ENCODE measurements around the gene TFR2.
"Not testable (repeated sequence)": the region's sequence is repeated elsewhere in the genome, so short reads cannot be mapped to it uniquely, and the experiment has no call there.

The TFR2 gene

DNA sequence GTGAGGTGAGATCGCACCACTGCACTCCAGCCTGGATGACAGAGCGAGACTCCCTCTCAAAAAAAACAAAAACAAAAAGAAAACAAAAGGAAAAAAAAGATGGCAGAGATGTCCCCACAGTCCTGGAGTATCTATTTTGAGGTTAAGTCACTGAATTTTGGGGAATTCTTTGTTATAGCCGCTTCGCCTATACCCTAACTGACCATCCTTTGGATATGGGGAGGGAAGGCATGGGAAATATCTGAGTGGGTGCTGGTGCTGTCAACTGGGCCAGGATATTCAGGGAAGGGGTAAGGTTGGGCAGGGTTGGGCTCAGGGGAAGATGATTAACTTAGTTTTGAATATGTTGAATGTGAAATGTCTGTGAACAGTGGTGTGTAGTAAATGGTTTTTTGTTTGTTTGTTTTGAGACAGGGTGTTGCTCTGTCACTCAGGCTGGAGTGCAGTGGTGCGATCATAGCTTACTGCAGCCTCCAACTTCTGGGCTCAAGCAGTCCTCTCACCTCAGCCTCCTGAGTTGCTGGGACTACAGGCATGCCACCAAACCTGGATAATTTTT, 23.9 kb upstream of the TFR2 start:
- Histone ChIP-seq H3K36me3 (no peaks in the 10 kb centered on the region), H3K27me3 (ENCODE audit: insufficient read depth, low read depth, severe bottlenecking) (no peaks in the 10 kb centered on the region), H3K4me3 (ENCODE audit: low read depth, low read length) (no peak overlapping the region), H3K9me3 (ENCODE audit: severe bottlenecking) (no peaks in the 10 kb centered on the region), H3K27ac (no peak overlapping the region)
- no peak for TF ChIP-seq CTCF (IDR thresholded peaks at IDR 0.05; ENCODE audit: low read depth, low read length)
- no peak for DNase-seq

DNA sequence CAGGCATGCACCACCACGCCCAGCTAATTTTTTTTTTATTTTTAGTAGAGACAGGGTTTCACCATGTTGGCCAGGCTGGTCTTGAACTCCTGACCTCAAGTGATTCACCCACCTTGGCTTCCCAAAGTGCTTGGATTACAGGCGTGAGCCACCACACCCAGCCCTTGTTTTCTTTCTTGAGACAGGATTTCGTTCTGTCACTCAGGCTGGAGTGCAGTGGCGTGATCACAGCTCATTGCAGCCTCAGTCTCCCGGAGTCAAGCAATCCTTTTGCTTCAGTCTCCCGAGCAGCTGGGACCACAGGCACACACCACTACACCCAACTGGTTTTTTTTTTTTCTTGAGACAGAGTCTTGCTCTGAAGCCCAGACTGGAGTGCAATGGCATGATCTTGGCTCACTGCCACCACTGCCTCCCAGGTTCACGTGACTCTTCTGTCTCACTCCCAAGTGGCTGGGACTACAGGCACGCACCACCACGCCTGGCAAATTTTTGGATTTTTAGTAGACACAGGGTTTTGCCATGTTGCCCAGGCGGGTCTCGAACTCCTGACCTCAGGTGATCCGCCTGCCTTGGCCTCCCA, 20.9 kb upstream of the TFR2 start:
- not testable (repeated sequence) for H3K4me3 ChIP-seq (ENCODE audit: low read depth, low read length); DNase-seq; H3K9me3 ChIP-seq (ENCODE audit: severe bottlenecking); H3K36me3 ChIP-seq; H3K27ac ChIP-seq; H3K27me3 ChIP-seq (ENCODE audit: insufficient read depth, low read depth, severe bottlenecking)

DNA sequence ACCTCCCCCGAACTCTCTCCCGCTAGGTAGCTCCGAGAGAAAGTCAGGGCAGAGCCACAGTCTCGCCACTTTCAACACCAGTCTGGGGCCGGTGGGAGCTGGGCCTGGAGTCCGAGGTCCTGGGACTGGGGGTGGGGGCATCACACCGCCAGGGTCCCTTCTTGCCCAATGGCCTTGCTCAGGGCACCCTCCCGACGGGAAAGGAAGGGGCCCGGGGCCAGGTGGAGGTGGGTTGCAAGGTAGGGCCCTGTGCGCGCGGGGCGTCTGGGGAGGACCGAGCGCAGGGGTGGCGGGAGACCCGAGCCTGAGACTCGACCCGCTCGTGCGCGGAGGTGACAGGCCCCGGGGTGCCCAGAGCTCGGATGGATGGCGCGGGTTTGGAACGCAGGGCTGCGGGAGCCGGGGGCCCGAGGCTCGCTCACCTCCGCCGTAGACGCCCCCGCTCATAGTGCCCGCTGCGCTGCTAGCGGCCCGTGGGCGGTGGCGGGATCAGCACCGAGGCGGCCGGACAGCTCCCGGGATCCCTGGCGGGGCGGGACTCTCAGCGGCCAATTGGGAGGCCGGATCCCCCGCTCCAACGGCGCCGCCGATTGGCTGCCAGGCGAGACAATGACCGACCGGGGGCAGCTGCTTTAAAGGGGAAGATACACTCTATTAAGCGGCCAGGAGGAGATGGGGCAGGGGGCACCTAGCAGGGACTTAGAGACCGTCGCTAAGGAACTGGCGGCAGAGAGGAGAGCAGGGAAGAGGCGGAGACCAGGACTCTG, 14.7 kb upstream of the TFR2 start, which contains the start of gene ACTL6B:
TSS of gene ACTL6B (minus strand) at position 541 of the 767 bp plus-strand sequence. CDS start at position 447, 94 bp downstream.
- TF ChIP-seq CTCF (IDR thresholded peaks at IDR 0.05; ENCODE audit: low read depth, low read length): no peak
- Histone ChIP-seq H3K4me3 (ENCODE audit: low read depth, low read length) (peak within 1 kb of the TSS; percentile 84), H3K27ac (peak within 1 kb of the TSS; percentile 63), H3K36me3 (peaks cover 5% of the 10 kb centered on the region; the same call in 1 of the 2 replicates), H3K9me3 (ENCODE audit: severe bottlenecking) (no peaks in the 10 kb centered on the region), H3K27me3 (ENCODE audit: insufficient read depth, low read depth, severe bottlenecking) (no peaks in the 10 kb centered on the region)
- peak; percentile 93 for DNase-seq

DNA sequence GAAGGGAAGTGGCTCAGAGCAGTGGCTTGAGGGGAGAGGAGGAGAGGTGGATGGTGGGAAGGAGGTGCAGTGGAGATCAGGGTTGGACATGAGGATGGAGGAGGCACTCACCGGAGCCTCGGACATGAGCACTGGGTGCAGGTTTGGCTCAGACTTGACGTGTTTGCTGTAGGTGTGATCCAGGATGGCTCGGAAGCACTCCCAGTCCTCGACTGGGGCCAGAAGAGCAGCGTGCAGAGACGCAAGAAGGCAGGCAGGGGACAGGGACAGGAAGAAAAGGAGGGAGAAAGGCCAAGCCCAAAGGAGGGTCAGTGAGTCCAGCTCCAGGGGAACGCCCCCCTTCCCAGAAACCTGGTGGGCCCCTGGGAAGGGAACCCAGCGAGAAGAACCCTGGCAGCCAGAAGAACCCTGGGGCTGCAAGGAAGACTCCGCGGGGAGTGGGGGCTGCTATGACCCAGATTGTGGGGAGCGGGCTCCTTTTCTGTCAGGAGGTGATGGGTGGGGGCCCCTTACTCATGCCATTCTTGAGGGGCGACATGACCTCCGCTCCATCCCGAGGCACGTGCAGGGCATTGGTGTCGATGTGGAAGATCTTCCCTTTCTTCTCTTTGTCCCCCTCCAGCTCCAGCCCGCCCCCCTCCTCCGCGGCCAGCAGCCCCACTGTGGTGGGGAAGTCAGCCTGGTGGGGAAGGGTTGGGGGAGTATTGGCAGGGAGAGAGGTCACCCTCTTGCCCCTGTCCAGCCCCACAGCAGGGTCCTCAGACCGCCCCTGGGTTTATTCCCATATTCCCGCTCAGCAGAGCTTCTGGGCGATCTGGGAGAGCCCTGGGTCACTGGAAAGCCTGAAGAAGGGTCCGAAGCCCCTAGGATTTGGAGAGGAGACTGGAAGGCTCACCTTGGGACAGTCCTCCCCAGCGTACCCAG, 13.8 kb upstream of the TFR2 start:
- H3K27ac ChIP-seq: peak overlapping the region; percentile 18
- H3K4me3 ChIP-seq (ENCODE audit: low read depth, low read length): peak overlapping the region; percentile 84
- H3K9me3 ChIP-seq (ENCODE audit: severe bottlenecking): no peaks in the 10 kb centered on the region
- H3K27me3 ChIP-seq (ENCODE audit: insufficient read depth, low read depth, severe bottlenecking): no peaks in the 10 kb centered on the region
- peaks cover 5% of the 10 kb centered on the region; the same call in 1 of the 2 replicates for H3K36me3 ChIP-seq
- no peak for TF ChIP-seq CTCF (IDR thresholded peaks at IDR 0.05; ENCODE audit: low read depth, low read length)
- DNase-seq: no peak

DNA sequence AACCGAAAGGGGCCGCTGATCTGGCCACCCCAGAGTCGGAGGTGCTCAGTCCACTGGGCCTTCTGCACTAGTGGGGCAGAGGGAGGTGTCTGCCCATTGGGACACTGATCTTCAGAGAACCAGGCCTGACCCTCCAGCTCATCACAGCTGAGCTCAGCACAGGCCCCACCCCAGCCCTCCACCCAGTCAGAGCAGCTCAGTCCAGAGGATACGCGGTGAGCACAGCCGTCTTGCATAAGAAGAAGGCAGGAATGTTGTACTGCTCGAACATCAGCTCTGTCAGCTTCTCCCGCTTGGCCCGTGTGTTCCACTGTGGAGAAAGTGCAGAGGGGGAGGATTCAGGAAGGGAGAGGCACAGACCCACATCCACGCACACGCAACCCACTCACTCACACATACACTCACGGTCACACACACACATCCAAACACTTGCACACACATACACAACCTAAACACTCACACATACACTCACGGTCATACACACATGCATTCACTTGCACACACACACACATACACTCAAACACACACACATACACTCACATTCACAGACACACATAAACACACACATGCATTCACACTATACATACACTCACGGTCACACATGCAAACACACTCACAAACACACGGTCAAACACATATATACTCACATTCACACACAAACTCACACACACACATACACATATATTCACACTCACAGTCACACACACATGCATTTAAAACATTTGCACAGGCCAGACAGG, 8.6 kb upstream of the TFR2 start:
- no peak overlapping the region for H3K27ac ChIP-seq
- TF ChIP-seq CTCF (IDR thresholded peaks at IDR 0.05; ENCODE audit: low read depth, low read length): no peak
- H3K36me3 ChIP-seq: peaks cover 13% of the 10 kb centered on the region; the same call in 1 of the 2 replicates
- no peak overlapping the region for H3K4me3 ChIP-seq (ENCODE audit: low read depth, low read length)
- no peaks in the 10 kb centered on the region for H3K9me3 ChIP-seq (ENCODE audit: severe bottlenecking)
- DNase-seq: no peak
- H3K27me3 ChIP-seq (ENCODE audit: insufficient read depth, low read depth, severe bottlenecking): no peaks in the 10 kb centered on the region
